HG03066 (cell line): ENCODE measurements around the gene LTK.

Source experiments
- ATAC-seq: cut with Tn5 transposase; IDR thresholded peaks from one replicate; pipeline ENCODE4 v1.9.1; 2021; ENCODE audit warnings: low read depth; ENCODE audit not compliant: unreplicated experiment

The LTK gene

GRCh38 chr15:41513506-41514227 lies at the start of gene LTK:
TSS of gene LTK (minus strand) at chr15:41513827. CDS start at chr15:41513709, 118 bp downstream.
- ATAC-seq: no peak

- no peak for ATAC-seq
These were observed 49.2 kb upstream of the LTK start for GRCh38 chr15:41562784-41563198.

- no peak for ATAC-seq
These were observed 48.6 kb upstream of the LTK start for GRCh38 chr15:41562244-41562643.

GRCh38 chr15:41561777-41562145 lies 48.1 kb upstream of the LTK start:
- ATAC-seq: no peak

GRCh38 chr15:41561104-41561776 lies 47.6 kb upstream of the LTK start:
- no peak for ATAC-seq

GRCh38 chr15:41560572-41560874 lies 46.9 kb upstream of the LTK start:
- no peak for ATAC-seq

GRCh38 chr15:41559239-41559782 lies 45.7 kb upstream of the LTK start:
- no peak for ATAC-seq

GRCh38 chr15:41558400-41559238 lies 45.0 kb upstream of the LTK start, which contains the start of gene TYRO3:
TSS of gene TYRO3 (plus strand) at chr15:41559212. CDS start at chr15:41559258, 46 bp downstream.
- no peak for ATAC-seq

- ATAC-seq: peak; percentile 46
These were observed 44.2 kb upstream of the LTK start for GRCh38 chr15:41557673-41558399.

GRCh38 chr15:41556677-41557076 lies 43.0 kb upstream of the LTK start:
- no peak for ATAC-seq

- ATAC-seq: no peak
These were observed 41.3 kb upstream of the LTK start for GRCh38 chr15:41554915-41555314.

- ATAC-seq: no peak
These were observed 40.7 kb upstream of the LTK start for GRCh38 chr15:41554343-41554742.

GRCh38 chr15:41553731-41554130 lies 40.1 kb upstream of the LTK start:
- ATAC-seq: no peak

- no peak for ATAC-seq
These were observed 36.6 kb upstream of the LTK start for GRCh38 chr15:41550066-41550775.

- no peak for ATAC-seq
These were observed 33.5 kb upstream of the LTK start for GRCh38 chr15:41546851-41547786.

GRCh38 chr15:41545218-41545617 lies 31.6 kb upstream of the LTK start:
- ATAC-seq: no peak

GRCh38 chr15:41544650-41545015 lies 31.0 kb upstream of the LTK start:
- no peak for ATAC-seq

GRCh38 chr15:41543521-41543870 lies 29.9 kb upstream of the LTK start:
- no peak for ATAC-seq

- ATAC-seq: no peak
These were observed 23.2 kb upstream of the LTK start for GRCh38 chr15:41536866-41537265.
